Astrocyte of the cerebellum (primary cell): ENCODE results near the gene SETD2.

Source experiments
- DNase-seq: peaks from one replicate; pipeline ENCODE4 v3.0.0-alpha.2; 2011; ENCODE audit warnings: low read depth
- H3K4me3 ChIP-seq: 2 replicates; pipeline ENCODE4 v1.5.1; 2011; ENCODE audit warnings: mild to moderate bottlenecking, low read depth, low read length, moderate library complexity
- CTCF ChIP-seq: IDR thresholded peaks from 2 replicates; pipeline ENCODE4 v1.5.1; 2012; ENCODE audit warnings: low read length, low read depth, moderate library complexity, mild to moderate bottlenecking; ENCODE audit errors: missing control alignments
- in situ Hi-C: cut with HindIII; loops from 2 replicates; pipeline ENCODE4 v1.10.0; 2017; ENCODE audit warnings: low sequenced_read_pairs

Gene SETD2

GRCh38 chr3:47000922-47001730 is 162.8 kb downstream of the SETD2 start:
- H3K4me3 ChIP-seq, result no peak overlapping the region
- no peak for DNase-seq
- no peak for TF ChIP-seq CTCF
- in situ Hi-C loops, result no loop called here

GRCh38 chr3:47000198-47000815 is 163.6 kb downstream of the SETD2 start:
- no peak overlapping the region for H3K4me3 ChIP-seq
- TF ChIP-seq CTCF, result no peak
- in situ Hi-C loops, result no loop called here
- no peak for DNase-seq

- no peak overlapping the region for H3K4me3 ChIP-seq
- no peak for TF ChIP-seq CTCF
- DNase-seq, result no peak
- in situ Hi-C loops, result no loop called here
These were observed 164.3 kb downstream of the SETD2 start for GRCh38 chr3:46999516-47000197.

GRCh38 chr3:46998852-46999515 is 164.9 kb downstream of the SETD2 start:
- in situ Hi-C loops, result no loop called here
- H3K4me3 ChIP-seq, result no peak overlapping the region
- no peak for TF ChIP-seq CTCF
- DNase-seq, result no peak

GRCh38 chr3:46998121-46998851 is 165.6 kb downstream of the SETD2 start:
- DNase-seq, result no peak
- no peak overlapping the region for H3K4me3 ChIP-seq
- peak; percentile 78 for TF ChIP-seq CTCF
- in situ Hi-C loops, result no loop called here

GRCh38 chr3:46997453-46998091 is 166.3 kb downstream of the SETD2 start:
- H3K4me3 ChIP-seq, result no peak overlapping the region
- in situ Hi-C loops, result no loop called here
- no peak for DNase-seq
- TF ChIP-seq CTCF, result no peak
